ENCODE data around the gene CTNNA2. TPM values are rescaled to one million over a fixed set of nuclear protein-coding genes. Genes with fewer than 3 reads are reported as not detected.

CTNNA2 gene
- total RNA-seq, 1 donor from 2014 or later = 43.5 TPM

GRCh38 chr2:79621755-79622154 lies 108.9 kb downstream of the CTNNA2 start:
- Histone ChIP-seq H3K9ac (no peak overlapping the region), H2AFZ (replicated peaks) (no peak overlapping the region), H3K4me3 (no peak overlapping the region), H4K20me1 (ENCODE audit: low read depth) (no peaks in the 10 kb centered on the region), H3K36me3 (no peaks in the 10 kb centered on the region), H3K4me1 (no peaks in the 10 kb centered on the region), H3F3A (ENCODE audit: low read depth) (no peaks in the 10 kb centered on the region), H3K4me2 (no peak overlapping the region), H3K79me2 (ENCODE audit: low read depth) (no peaks in the 10 kb centered on the region), H3K27me3 (no peaks in the 10 kb centered on the region), H3K9me3 (ENCODE audit: low read depth) (no peaks in the 10 kb centered on the region), H3K27ac (no peak overlapping the region)
- DNase-seq (ENCODE audit: low spot score) = no peak
- Mint-ChIP-seq H3K36me3 (peaks cover 24% of the 10 kb centered on the region), H3K4me3 (no peak overlapping the region), H3K27ac (no peak overlapping the region), H3K4me1 (no peaks in the 10 kb centered on the region), H3K27me3 (ENCODE audit: insufficient read depth, low read depth) (no peaks in the 10 kb centered on the region), H3K9me3 (peaks cover 2% of the 10 kb centered on the region)
- TF ChIP-seq CTCF (IDR thresholded peaks at IDR 0.05) (no peak), EZH2 (IDR thresholded peaks at IDR 0.05) (no peak), EZH2phosphoT487 (IDR thresholded peaks at IDR 0.05) (no peak)

GRCh38 chr2:79622508-79622907 lies 109.7 kb downstream of the CTNNA2 start:
- peaks cover 20% of the 10 kb centered on the region for H3K36me3 Mint-ChIP-seq
- no peaks in the 10 kb centered on the region for H3K27me3 ChIP-seq

GRCh38 chr2:79627237-79627636 lies 114.4 kb downstream of the CTNNA2 start:
- TF ChIP-seq CTCF (IDR thresholded peaks at IDR 0.05) (no peak), EZH2 (IDR thresholded peaks at IDR 0.05) (no peak), EZH2phosphoT487 (IDR thresholded peaks at IDR 0.05) (no peak)
- H3K27me3 ChIP-seq = no peaks in the 10 kb centered on the region
- Mint-ChIP-seq H3K27ac (no peak overlapping the region), H3K9me3 (peaks cover 2% of the 10 kb centered on the region), H3K27me3 (ENCODE audit: insufficient read depth, low read depth) (no peaks in the 10 kb centered on the region), H3K36me3 (peaks cover 12% of the 10 kb centered on the region), H3K4me3 (no peak overlapping the region), H3K4me1 (no peaks in the 10 kb centered on the region)
- no peak overlapping the region for H3K9ac ChIP-seq
- H3K79me2 ChIP-seq (ENCODE audit: low read depth) = no peaks in the 10 kb centered on the region
- H3F3A ChIP-seq (ENCODE audit: low read depth) = no peaks in the 10 kb centered on the region
- H3K27ac ChIP-seq = no peak overlapping the region
- no peak overlapping the region for H3K4me2 ChIP-seq
- no peaks in the 10 kb centered on the region for H3K36me3 ChIP-seq
- no peaks in the 10 kb centered on the region for H3K4me1 ChIP-seq
- no peaks in the 10 kb centered on the region for H3K9me3 ChIP-seq (ENCODE audit: low read depth)
- no peaks in the 10 kb centered on the region for H4K20me1 ChIP-seq (ENCODE audit: low read depth)
- no peak overlapping the region for H3K4me3 ChIP-seq
- no peak for DNase-seq (ENCODE audit: low spot score)
- H2AFZ ChIP-seq (replicated peaks) = no peak overlapping the region

More at GRCh38 chr2:79622508-79622907, 109.7 kb downstream of the CTNNA2 start:
- no peak overlapping the region for H3K4me2 ChIP-seq
- Mint-ChIP-seq H3K27me3 (ENCODE audit: insufficient read depth, low read depth) (no peaks in the 10 kb centered on the region), H3K4me1 (no peaks in the 10 kb centered on the region), H3K4me3 (no peak overlapping the region), H3K9me3 (peaks cover 2% of the 10 kb centered on the region), H3K27ac (no peak overlapping the region)
- H3K9ac ChIP-seq = no peak overlapping the region
- no peak overlapping the region for H2AFZ ChIP-seq (replicated peaks)
- no peak for DNase-seq (ENCODE audit: low spot score)
- no peaks in the 10 kb centered on the region for H3F3A ChIP-seq (ENCODE audit: low read depth)
- no peaks in the 10 kb centered on the region for H3K4me1 ChIP-seq
- H3K36me3 ChIP-seq = no peaks in the 10 kb centered on the region
- H3K4me3 ChIP-seq = no peak overlapping the region
- TF ChIP-seq EZH2 (IDR thresholded peaks at IDR 0.05) (no peak), CTCF (IDR thresholded peaks at IDR 0.05) (no peak), EZH2phosphoT487 (IDR thresholded peaks at IDR 0.05) (no peak)
- no peaks in the 10 kb centered on the region for H3K9me3 ChIP-seq (ENCODE audit: low read depth)
- no peaks in the 10 kb centered on the region for H4K20me1 ChIP-seq (ENCODE audit: low read depth)
- no peaks in the 10 kb centered on the region for H3K79me2 ChIP-seq (ENCODE audit: low read depth)
- no peak overlapping the region for H3K27ac ChIP-seq

Measured in neural progenitor cell (in vitro differentiated cells).